H9 (cell line): ENCODE results near the gene SLK. TPM values are rescaled to one million over a fixed set of nuclear protein-coding genes. Genes with fewer than 3 reads are reported as not detected.

Source experiments
- DNase-seq: peaks from one replicate; pipeline ENCODE4 v3.0.0-alpha.2; 2017
- H2AFZ ChIP-seq: one replicate; pipeline ENCODE4 v1.6.1; 2013; ENCODE audit warnings: mild to moderate bottlenecking, low read length, control low read depth, moderate library complexity
- H2AK5ac ChIP-seq: 2 replicates; pipeline ENCODE4 v1.6.1; 2013; ENCODE audit warnings: low read length, control low read depth, mixed read lengths; ENCODE audit not compliant: insufficient read length
- H2BK120ac ChIP-seq: one replicate; pipeline ENCODE4 v1.6.1; 2013; ENCODE audit warnings: low read depth, mild to moderate bottlenecking, low read length, control low read depth, inconsistent platforms; ENCODE audit not compliant: poor library complexity, severe bottlenecking
- H2BK12ac ChIP-seq: 2 replicates; pipeline ENCODE4 v1.6.1; 2013; ENCODE audit warnings: low read length, control low read depth, mixed read lengths, low read depth; ENCODE audit not compliant: insufficient read length
- H2BK15ac ChIP-seq: 2 replicates; pipeline ENCODE4 v1.6.1; 2013; ENCODE audit warnings: low read depth, low read length, control low read depth
- H2BK20ac ChIP-seq: one replicate; pipeline ENCODE4 v1.6.1; 2013; ENCODE audit warnings: low read depth, mild to moderate bottlenecking, low read length, control low read depth, inconsistent platforms; ENCODE audit not compliant: poor library complexity, severe bottlenecking
- H2BK5ac ChIP-seq: 2 replicates; pipeline ENCODE4 v1.6.1; 2013; ENCODE audit warnings: low read length, control low read depth, mixed read lengths; ENCODE audit not compliant: insufficient read length
- H3K14ac ChIP-seq: 2 replicates; pipeline ENCODE4 v1.6.1; 2013; ENCODE audit warnings: low read length, control low read depth; ENCODE audit not compliant: insufficient read depth
- H3K18ac ChIP-seq: 2 replicates; pipeline ENCODE4 v1.6.1; 2013; ENCODE audit warnings: low read depth, mild to moderate bottlenecking, mixed read lengths, low read length, control low read depth; ENCODE audit not compliant: insufficient read length
- H3K23ac ChIP-seq: 2 replicates; pipeline ENCODE4 v1.6.1; 2013; ENCODE audit warnings: low read length, control low read depth, mixed read lengths, low read depth; ENCODE audit not compliant: insufficient read length
- H3K23me2 ChIP-seq: 2 replicates; pipeline ENCODE4 v1.6.1; 2013; ENCODE audit warnings: low read depth, mild to moderate bottlenecking, mixed read lengths, low read length, control low read depth; ENCODE audit not compliant: insufficient read length, poor library complexity, severe bottlenecking
- H3K27ac ChIP-seq: 2 replicates; pipeline ENCODE4 v1.5.1; 2013; ENCODE audit warnings: low read length, control low read depth, mixed read lengths, low read depth; ENCODE audit not compliant: insufficient read length
- H3K27me3 ChIP-seq: 2 replicates; pipeline ENCODE4 v1.6.1; 2013; ENCODE audit warnings: low read length, control low read depth, inconsistent platforms; ENCODE audit not compliant: insufficient read depth
- H3K4ac ChIP-seq: 2 replicates; pipeline ENCODE4 v1.6.1; 2013; ENCODE audit warnings: low read depth, mild to moderate bottlenecking, control low read depth, inconsistent platforms, low read length, moderate library complexity
- H3K4me1 ChIP-seq: 2 replicates; pipeline ENCODE4 v1.6.1; 2013; ENCODE audit warnings: low read length, control low read depth, inconsistent platforms; ENCODE audit not compliant: insufficient read depth
- H3K4me2 ChIP-seq: 2 replicates; pipeline ENCODE4 v1.6.1; 2013; ENCODE audit warnings: low read length, control low read depth, mixed read lengths; ENCODE audit not compliant: insufficient read length, insufficient read depth
- H3K56ac ChIP-seq: 2 replicates; pipeline ENCODE4 v1.6.1; 2013; ENCODE audit warnings: low read depth, mild to moderate bottlenecking, mixed read lengths, low read length, control low read depth; ENCODE audit not compliant: insufficient read length
- H3K79me1 ChIP-seq: 2 replicates; pipeline ENCODE4 v1.6.1; 2013; ENCODE audit warnings: low read depth, mild to moderate bottlenecking, moderate library complexity, low read length, control low read depth, inconsistent platforms; ENCODE audit not compliant: insufficient read depth, poor library complexity, severe bottlenecking
- H3K79me2 ChIP-seq: 2 replicates; pipeline ENCODE4 v1.6.1; 2013; ENCODE audit warnings: low read length, control low read depth, inconsistent platforms; ENCODE audit not compliant: insufficient read depth
- H3K9ac ChIP-seq: 2 replicates; pipeline ENCODE4 v1.6.1; 2013; ENCODE audit warnings: low read length, control low read depth, mixed read lengths; ENCODE audit not compliant: insufficient read length; ENCODE audit errors: extremely low read depth
- H3K9me3 ChIP-seq: one replicate; pipeline ENCODE4 v1.6.1; 2013; ENCODE audit warnings: low read depth, low read length, inconsistent platforms; ENCODE audit not compliant: control insufficient read depth
- H3T11ph ChIP-seq: one replicate; pipeline ENCODE4 v1.6.1; 2013; ENCODE audit warnings: mild to moderate bottlenecking, low read length, control low read depth, inconsistent platforms
- H4K20me1 ChIP-seq: one replicate; pipeline ENCODE4 v1.6.1; 2013; ENCODE audit not compliant: control insufficient read depth, insufficient read length, insufficient read depth
- H4K5ac ChIP-seq: 2 replicates; pipeline ENCODE4 v1.6.1; 2013; ENCODE audit warnings: low read depth, mild to moderate bottlenecking, mixed read lengths, low read length, control low read depth; ENCODE audit not compliant: insufficient read length
- H4K8ac ChIP-seq: replicated peaks from 2 replicates; pipeline ENCODE4 v1.6.1; 2013; ENCODE audit warnings: low read length, control low read depth, mixed read lengths, low read depth; ENCODE audit not compliant: insufficient read length
- H4K91ac ChIP-seq: 2 replicates; pipeline ENCODE4 v1.6.1; 2013; ENCODE audit warnings: low read depth, mild to moderate bottlenecking, moderate library complexity, mixed read lengths, low read length, control low read depth; ENCODE audit not compliant: insufficient read length
- H3K27ac Mint-ChIP-seq, 3 experiments: 2 replicates in 2 of 3; 3 replicates in 1 of 3; pipeline ENCODE4 v1.8.0; 2020 to 2021; ENCODE audit warnings: mixed read lengths in 3 of 3, mild to moderate bottlenecking in 1 of 3, moderate library complexity in 1 of 3
- H3K27me3 Mint-ChIP-seq: 2 replicates; pipeline ENCODE4 v1.8.0; 2021; ENCODE audit warnings: low read depth, mild to moderate bottlenecking, moderate library complexity, mixed read lengths
- H3K36me3 Mint-ChIP-seq, 3 experiments: 2 replicates in 2 of 3; 3 replicates in 1 of 3; pipeline ENCODE4 v1.8.0; 2020 to 2021; ENCODE audit warnings: low read depth in 3 of 3, mixed read lengths in 3 of 3; ENCODE audit not compliant: insufficient read depth in 1 of 3
- H3K4me1 Mint-ChIP-seq, 2 experiments: 2 replicates each; pipeline ENCODE4 v1.8.0; 2020; ENCODE audit warnings: mixed read lengths in 2 of 2
- H3K4me3 Mint-ChIP-seq, 2 experiments: 2 replicates in 1 of 2; 3 replicates in 1 of 2; pipeline ENCODE4 v1.8.0; 2020 to 2021; ENCODE audit warnings: mild to moderate bottlenecking in 2 of 2, mixed read lengths in 2 of 2, moderate library complexity in 1 of 2
- H3K9me3 Mint-ChIP-seq, 2 experiments: 2 replicates in 1 of 2; 3 replicates in 1 of 2; pipeline ENCODE4 v1.8.0; 2020; ENCODE audit warnings: mild to moderate bottlenecking in 2 of 2, mixed read lengths in 2 of 2, moderate library complexity in 1 of 2
- CTCF ChIP-seq: fragments of 200-600 bp; sonication (generic); conservative IDR thresholded peaks from 3 replicates; pipeline ENCODE4 v1.8.0; 2021; ENCODE audit warnings: antibody characterized with exemption, mild to moderate bottlenecking
- WGBS: extraction: QIAGEN DNeasy Blood & Tissue Kit; methylation state at CpG from one replicate; pipeline ENCODE4 v1.1.7; 2013; ENCODE audit warnings: missing lambda C conversion rate, low lambda C conversion rate, mixed read lengths; ENCODE audit not compliant: insufficient read length; ENCODE audit errors: extremely low coverage; 5-methylcytosine and 5-hydroxymethylcytosine counted together
- total RNA-seq: library from RNA; stranded (reverse); gene quantifications from 2 replicates; pipeline ENCODE4 v1.2.1, GENCODE V29; 2021

The SLK gene
- total RNA-seq, 1 experiment from 2014 or later = 21.0 TPM

- Mint-ChIP-seq H3K9me3 (no peaks in the 10 kb centered on the region), H3K27me3 (no peaks in the 10 kb centered on the region; the same call in 1 of the 2 replicates), H3K36me3 (peaks cover 0 to 3% (median 0%) of the 10 kb centered on the region in 3 experiments; a peak in 2 of 7 replicates), H3K4me1 (peaks cover 25 to 31% of the 10 kb centered on the region in 2 experiments), H3K27ac (peak overlapping the region in 1 of 3 experiments; percentile 61; a peak in 1 of 7 replicates), H3K4me3 (no peak overlapping the region)
- Histone ChIP-seq H3T11ph (no peak overlapping the region), H3K79me1 (no peaks in the 10 kb centered on the region), H3K9ac (no peak overlapping the region), H3K4ac (no peak overlapping the region), H2BK20ac (no peak overlapping the region), H2BK120ac (no peak overlapping the region), H2AFZ (no peak overlapping the region), H3K27ac (no peak overlapping the region), H4K91ac (no peak overlapping the region), H3K9me3 (no peaks in the 10 kb centered on the region), H2AK5ac (no peak overlapping the region), H3K79me2 (no peaks in the 10 kb centered on the region), H2BK5ac (no peak overlapping the region), H4K5ac (no peak overlapping the region), H4K8ac (no peak overlapping the region), H3K4me1 (peaks cover 4% of the 10 kb centered on the region; the same call in 1 of the 2 replicates), H3K4me2 (no peak overlapping the region), H3K56ac (no peak overlapping the region), H2BK12ac (no peak overlapping the region), H3K23ac (no peak overlapping the region), H2BK15ac (no peak overlapping the region), H3K14ac (no peak overlapping the region), H4K20me1 (no peaks in the 10 kb centered on the region), H3K18ac (no peak overlapping the region), H3K23me2 (no peaks in the 10 kb centered on the region), H3K27me3 (no peaks in the 10 kb centered on the region)
- DNase-seq = no peak
- WGBS = no CpG with 5 or more reads among the region's 23 CpGs
- TF ChIP-seq CTCF = no peak
These were observed 67.7 kb downstream of the SLK start for GRCh38 chr10:104034401-104035193.
